Measurements from ENCODE around the gene GSDMA.

- TF ChIP-seq CTCF (conservative IDR thresholded peaks at IDR 0.05) (no peak), EZH2 (IDR thresholded peaks at IDR 0.05; ENCODE audit: low read depth) (no peak)
These were observed 7.4 kb downstream of the GSDMA start for GRCh38 chr17:39970157-39970692.

Measured in PC-9 (cell line).